ENCODE results near the gene RANBP3.
"Not testable (repeated sequence)": the region's sequence is repeated elsewhere in the genome, so short reads cannot be mapped to it uniquely, and the experiment has no call there.

The RANBP3 gene

DNA sequence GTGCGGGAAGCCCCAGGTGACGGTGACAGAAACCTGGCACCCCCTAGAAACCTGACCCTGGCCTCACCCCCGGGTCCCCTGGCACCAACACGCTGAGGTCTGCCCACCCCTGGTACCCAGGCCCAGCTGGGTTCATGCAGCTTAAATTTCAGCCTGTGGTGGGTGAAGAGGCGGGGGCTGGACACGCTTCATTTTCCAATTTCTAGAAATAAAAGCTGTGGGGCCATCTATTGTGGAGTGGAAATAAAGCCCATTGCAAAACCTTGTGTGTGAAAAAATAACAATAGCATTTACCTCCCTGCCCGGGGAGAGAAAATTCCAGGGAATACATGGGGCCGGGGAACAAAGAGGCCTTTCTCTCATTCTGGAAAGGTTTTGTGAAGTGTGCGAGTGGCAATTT, 100.1 kb downstream of the RANBP3 start:
- DNase-seq = no peak

DNA sequence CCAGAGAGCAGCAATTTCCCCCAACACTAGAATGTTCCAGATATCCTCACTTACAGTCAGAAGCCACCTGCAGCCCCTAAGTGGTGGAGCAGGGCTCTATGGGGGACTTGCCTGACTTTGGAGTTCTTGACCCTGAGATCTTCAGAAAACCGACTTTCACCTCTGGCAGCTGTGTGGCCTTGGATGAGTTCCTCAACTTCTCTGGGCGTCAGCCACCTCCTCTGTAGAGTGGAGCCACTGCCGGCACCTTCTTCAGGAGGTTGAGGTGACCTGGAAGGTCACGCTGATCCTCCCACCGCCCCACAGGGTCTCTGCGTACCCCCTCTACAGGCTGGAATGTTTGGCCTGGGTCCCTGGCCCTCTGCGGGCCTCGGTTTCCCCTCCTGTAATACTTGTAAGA, 100.5 kb downstream of the RANBP3 start:
- DNase-seq = no peak

DNA sequence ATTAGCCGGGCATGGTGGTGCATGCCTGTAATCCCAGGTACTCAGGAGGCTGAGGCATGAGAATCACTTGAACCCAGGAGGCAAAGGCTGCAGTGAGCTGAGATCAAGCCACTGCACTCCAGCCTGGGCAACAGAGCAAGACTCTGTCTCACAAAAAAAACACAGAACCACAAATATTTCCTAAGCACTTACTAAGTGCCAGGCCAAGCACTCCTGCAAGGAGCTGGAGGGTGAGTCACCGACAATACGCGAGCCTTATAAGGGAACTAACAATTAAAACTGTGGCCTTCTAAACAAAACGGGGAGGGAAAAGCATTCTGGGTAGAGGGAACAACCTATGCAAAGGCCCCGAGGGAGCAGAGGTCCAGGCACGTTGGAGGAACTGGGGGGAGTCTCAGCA, 103.4 kb downstream of the RANBP3 start:
- DNase-seq = not testable (repeated sequence)

DNA sequence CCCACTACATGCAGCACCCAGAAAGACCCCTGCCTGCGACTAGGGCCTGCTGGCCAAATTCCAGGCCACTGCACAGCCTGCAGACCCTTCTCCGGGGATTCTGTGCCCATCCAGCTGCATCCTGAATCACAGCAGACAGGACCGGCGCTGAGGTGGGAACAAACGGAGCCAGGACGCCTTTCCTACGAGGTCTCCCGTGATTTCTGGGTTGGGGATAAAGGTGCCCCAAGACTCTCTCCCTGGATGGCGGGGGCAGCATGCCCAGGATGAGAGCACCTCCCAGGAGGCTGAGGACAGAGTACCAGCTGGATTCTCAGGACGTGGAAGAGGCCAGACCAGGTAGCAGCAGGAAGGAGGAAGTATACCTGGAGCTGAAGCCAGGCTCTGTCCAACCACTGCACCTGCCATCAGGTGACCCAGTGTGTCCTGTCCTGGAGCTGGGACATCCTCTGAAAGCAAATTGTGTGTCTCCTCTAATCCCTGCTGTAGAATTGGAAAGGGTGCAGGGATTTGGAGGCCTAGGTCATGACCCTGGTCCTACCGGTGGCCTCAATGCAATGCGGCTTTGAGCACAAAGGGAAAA, 104.2 kb downstream of the RANBP3 start:
- DNase-seq = no peak

DNA sequence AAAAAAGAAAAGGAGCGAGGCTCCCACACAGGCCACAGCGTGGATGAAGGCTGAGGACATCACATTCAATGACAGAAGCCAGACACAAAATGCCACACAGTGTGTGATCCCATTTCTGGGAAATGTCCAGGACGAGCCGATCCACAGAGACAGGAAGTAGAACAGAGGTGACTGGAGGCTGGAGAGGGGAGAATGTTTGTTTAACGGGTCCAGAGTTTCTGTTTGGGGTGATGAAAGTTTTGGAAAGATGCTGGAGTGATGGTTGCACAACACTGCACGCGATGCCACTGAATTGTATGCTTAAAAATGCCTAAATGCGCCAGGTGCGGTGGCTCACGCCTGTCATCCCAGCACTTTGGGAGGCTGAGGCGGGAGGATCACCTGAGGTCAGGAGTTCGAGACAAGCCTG, 107.0 kb downstream of the RANBP3 start:
- DNase-seq = no peak

DNA sequence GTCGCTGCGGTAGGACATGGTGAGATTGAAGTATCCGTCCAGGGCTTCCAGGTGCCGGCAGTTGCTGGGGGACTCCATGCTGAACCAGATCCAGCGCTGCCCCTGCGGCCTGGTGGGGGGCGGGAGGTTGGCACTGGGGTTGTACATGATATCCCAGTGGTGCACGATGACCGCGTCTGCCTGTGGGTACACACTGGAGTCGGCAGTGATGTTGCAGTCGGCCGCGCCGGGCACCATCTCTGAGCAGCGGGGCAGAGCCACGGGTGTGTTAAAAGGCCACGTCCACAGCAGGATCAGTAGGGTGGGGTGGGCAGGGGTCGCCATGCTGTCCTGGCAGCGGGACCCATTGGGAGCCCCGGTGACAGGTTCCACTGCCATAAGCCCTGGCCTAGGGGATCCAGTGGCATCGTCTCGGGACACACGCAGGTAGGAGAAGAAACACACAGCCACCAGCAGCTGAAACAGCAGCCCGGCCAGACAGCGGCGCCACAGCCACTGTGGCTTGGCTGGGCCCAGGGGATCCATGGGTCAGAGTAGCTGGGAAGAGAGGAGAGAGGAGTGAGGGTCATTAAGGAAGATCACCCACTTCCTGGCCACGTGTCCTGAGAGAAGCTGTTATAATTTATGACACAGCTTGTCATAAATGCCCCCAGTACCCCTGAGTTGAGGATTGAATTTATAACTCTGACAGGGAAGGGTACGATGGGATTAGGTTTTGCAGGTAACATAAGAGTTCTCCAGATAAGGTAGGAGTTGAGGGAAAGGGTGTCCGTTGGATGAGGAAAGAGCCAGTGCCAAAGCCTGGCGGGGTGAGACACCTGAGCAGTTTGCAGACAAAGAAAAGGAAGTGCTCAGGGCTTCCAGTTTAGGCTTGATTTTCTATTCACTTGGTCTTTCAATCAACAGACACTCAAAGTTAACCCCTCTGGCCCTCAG, 110.5 kb downstream of the RANBP3 start:
- no peak for DNase-seq

Data from stimulated activated CD4-positive, alpha-beta T cell treated with anti-CD3 and anti-CD28 coated beads, Interleukin-1b, Interleukin-23, amount 100 ng/mL, for 48 hours (primary cell).